Mucosa of descending colon (tissue), 3 donors: Measurements from ENCODE around the gene GOLGA6C. TPM values are rescaled to one million over a fixed set of nuclear protein-coding genes. Genes with fewer than 3 reads are reported as not detected.
"Not testable (repeated sequence)": the region's sequence is repeated elsewhere in the genome, so short reads cannot be mapped to it uniquely, and the experiment has no call there.

Experiments
- ATAC-seq: fragments of 200-7000 bp; cut with Tn5 transposase; one replicate; pipeline ENCODE4 v1.9.1; 2020; ENCODE audit warnings: mild to moderate bottlenecking, moderate library complexity
- DNase-seq, 3 donors: peaks; one replicate each; pipeline ENCODE4 v3.0.0-alpha.2; 2020
- H3K36me3 ChIP-seq: fragments of 200-600 bp; one replicate; pipeline ENCODE4 v1.8.0; 2021; ENCODE audit warnings: low read depth, mild to moderate bottlenecking
- H3K4me1 ChIP-seq: fragments of 200-600 bp; one replicate; pipeline ENCODE4 v1.8.0; 2021; ENCODE audit warnings: low read depth, mild to moderate bottlenecking
- H3K4me3 ChIP-seq: fragments of 200-600 bp; one replicate; pipeline ENCODE4 v1.8.0; 2021; ENCODE audit warnings: mild to moderate bottlenecking
- H3K9me3 ChIP-seq: fragments of 200-600 bp; one replicate; pipeline ENCODE4 v1.8.0; 2021; ENCODE audit warnings: mild to moderate bottlenecking
- intact Hi-C, 2 donors: fragments of 100-400 bp; cut with DNase I in 1 of 2; cut with micrococcal nuclease in 1 of 2; formaldehyde crosslinking; loops; one replicate each; pipeline versions ENCODE4 v1.11.0 to v1.11.1; 2022; cut with DNase I, micrococcal nuclease
- total RNA-seq, 3 donors: library from RNA; stranded (reverse); fragmentation: NEBNext Ultra II Directional in 2 of 3; extraction: Animal tissue kit (Norgen Biotek cat#: 25700) in 2 of 3; gene quantifications; one replicate each; pipeline versions ENCODE4 v1.2.1 to v1.2.4, GENCODE V29; 2021 to 2023
- TF ChIP-seq, protein P1 (sequence below): fragments of 200-600 bp; IDR thresholded peaks from one replicate; pipeline ENCODE4 v1.8.0; 2022; ENCODE audit warnings: antibody characterized with exemption, mild to moderate bottlenecking
- donor health status: DM: no; HTN: no; CAD: no; lungs with moderate emphysema.
- donor health status: DM: no; HTN: no; CAD: no.
- donor health status: DM: no; HTN: yes; CAD: no.

Gene GOLGA6C
- total RNA-seq, 3 donors from 2014 or later, result not detected

- H3K9me3 ChIP-seq, result no peaks in the 10 kb centered on the region
- TF ChIP-seq, protein P1, sequence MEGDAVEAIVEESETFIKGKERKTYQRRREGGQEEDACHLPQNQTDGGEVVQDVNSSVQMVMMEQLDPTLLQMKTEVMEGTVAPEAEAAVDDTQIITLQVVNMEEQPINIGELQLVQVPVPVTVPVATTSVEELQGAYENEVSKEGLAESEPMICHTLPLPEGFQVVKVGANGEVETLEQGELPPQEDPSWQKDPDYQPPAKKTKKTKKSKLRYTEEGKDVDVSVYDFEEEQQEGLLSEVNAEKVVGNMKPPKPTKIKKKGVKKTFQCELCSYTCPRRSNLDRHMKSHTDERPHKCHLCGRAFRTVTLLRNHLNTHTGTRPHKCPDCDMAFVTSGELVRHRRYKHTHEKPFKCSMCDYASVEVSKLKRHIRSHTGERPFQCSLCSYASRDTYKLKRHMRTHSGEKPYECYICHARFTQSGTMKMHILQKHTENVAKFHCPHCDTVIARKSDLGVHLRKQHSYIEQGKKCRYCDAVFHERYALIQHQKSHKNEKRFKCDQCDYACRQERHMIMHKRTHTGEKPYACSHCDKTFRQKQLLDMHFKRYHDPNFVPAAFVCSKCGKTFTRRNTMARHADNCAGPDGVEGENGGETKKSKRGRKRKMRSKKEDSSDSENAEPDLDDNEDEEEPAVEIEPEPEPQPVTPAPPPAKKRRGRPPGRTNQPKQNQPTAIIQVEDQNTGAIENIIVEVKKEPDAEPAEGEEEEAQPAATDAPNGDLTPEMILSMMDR, result no peak
- intact Hi-C loops, result no loop called here
Measured at GRCh38 chr15:75309711-75310110, 51.6 kb downstream of the GOLGA6C start.

GRCh38 chr15:75312548-75312947 is 54.4 kb downstream of the GOLGA6C start:
- H3K36me3 ChIP-seq, ATAC-seq, intact Hi-C loops, H3K4me1 ChIP-seq, H3K9me3 ChIP-seq, H3K4me3 ChIP-seq, DNase-seq: not testable (repeated sequence)

More at GRCh38 chr15:75309711-75310110, 51.6 kb downstream of the GOLGA6C start:
- ATAC-seq (no peak), DNase-seq (no peak)
- Histone ChIP-seq H3K4me3 (no peak overlapping the region), H3K4me1 (no peaks in the 10 kb centered on the region), H3K36me3 (no peaks in the 10 kb centered on the region)

GRCh38 chr15:75313116-75313845 is 55.1 kb downstream of the GOLGA6C start:
- Histone ChIP-seq H3K9me3 (no peaks in the 10 kb centered on the region), H3K4me1 (no peaks in the 10 kb centered on the region), H3K4me3 (no peak overlapping the region), H3K36me3 (no peaks in the 10 kb centered on the region)
- ATAC-seq (no peak), DNase-seq (no peak)
- intact Hi-C loops, result no loop called here
- TF ChIP-seq, protein P1, result no peak

DNA sequence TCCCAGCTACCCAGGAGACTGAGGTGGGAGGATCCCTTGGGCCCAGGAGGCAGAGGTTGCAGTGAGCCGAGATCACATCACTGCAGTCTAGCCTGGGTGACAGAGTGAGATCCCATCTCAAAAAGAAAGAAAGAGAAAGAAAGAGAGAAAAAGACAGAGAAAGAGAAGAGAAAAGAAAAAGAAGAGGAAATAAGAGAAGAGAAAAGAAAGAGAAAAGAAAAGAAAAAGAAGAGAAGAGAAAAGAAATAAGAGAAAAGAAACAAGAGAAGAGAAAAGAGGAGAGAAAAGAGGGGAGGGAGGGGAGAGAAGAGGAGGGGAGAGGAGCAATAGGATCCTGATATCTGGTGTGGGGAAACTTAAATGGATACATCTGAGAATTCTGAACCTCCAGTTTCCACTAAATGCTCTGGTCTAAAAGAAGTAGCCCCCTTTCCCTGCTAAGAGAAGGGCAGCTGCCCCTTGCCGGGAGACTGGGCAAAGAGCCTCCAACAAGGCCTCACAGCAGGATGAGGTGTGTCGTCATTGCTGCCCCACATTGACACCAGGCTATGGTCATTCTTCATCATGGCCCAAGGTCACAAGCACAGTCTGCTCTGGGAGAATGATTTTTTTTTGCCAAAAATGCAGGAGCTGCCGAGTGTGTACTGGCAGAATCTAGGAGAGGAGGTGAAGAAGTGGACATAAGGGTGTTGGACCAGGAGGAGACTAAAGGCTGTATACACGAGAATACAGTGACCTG is 56.6 kb downstream of the GOLGA6C start:
- Histone ChIP-seq H3K9me3 (no peaks in the 10 kb centered on the region), H3K36me3 (no peaks in the 10 kb centered on the region), H3K4me1 (no peaks in the 10 kb centered on the region), H3K4me3 (no peak overlapping the region)
- TF ChIP-seq, protein P1, result no peak
- intact Hi-C loops, result no loop called here
- DNase-seq (no peak), ATAC-seq (no peak)

DNA sequence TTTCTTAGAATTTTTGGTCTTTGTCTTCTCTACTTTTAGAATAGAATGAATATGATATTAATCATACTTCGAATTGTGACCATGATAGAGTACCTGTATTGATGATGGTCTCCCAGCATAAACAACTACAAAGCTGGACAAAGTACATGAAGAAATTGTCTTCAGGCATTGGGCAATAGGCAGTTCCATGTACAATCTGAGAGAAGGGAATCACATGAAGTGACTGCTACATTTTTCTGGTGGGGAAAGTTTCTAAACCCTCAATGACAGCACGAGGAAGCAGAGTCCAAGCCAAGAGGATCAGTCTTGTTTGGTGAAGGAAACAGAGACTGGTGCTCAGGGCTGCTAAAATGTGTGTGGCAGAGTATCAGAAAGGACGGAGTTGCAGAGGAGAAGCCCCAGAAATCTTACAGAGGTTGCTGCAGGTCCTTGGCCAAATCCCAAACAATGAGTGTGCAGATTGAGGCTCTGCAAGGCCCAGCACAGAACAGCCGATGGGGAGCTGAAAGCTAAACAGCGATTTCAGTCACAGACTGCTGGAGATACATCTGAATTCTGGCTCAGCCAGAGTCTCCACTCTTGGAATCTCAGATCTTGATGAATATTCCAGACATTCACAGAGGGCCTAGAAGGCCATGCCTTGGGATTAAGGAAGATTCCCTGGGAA is 61.2 kb downstream of the GOLGA6C start:
- DNase-seq, ATAC-seq, H3K9me3 ChIP-seq, H3K4me3 ChIP-seq, H3K4me1 ChIP-seq, intact Hi-C loops, H3K36me3 ChIP-seq: not testable (repeated sequence)

Other genes starting within 250 kb of the GOLGA6C start
- gene PPCDC, start 234.7 kb upstream of the GOLGA6C start, total RNA-seq, result 10 to 100 TPM; 12.4 to 18.9 (median 18.2) TPM
- 10 to 100 TPM; 22.2 to 32.5 (median 24.2) TPM for gene C15orf39, start 56.5 kb upstream of the GOLGA6C start, total RNA-seq
- gene GOLGA6D, start 24.5 kb downstream of the GOLGA6C start, total RNA-seq, result not detected
- gene COMMD4, start 77.7 kb downstream of the GOLGA6C start, total RNA-seq, result 10 to 100 TPM; 57.2 to 84.9 (median 72.3) TPM
- gene NEIL1, start 88.7 kb downstream of the GOLGA6C start, total RNA-seq, result 10 to 100 TPM; 38.0 to 67.9 (median 41.4) TPM
- gene MAN2C1, start 110.3 kb downstream of the GOLGA6C start, total RNA-seq, result 100 to 1,000 TPM; 192 to 239 (median 217) TPM
- gene SIN3A, start 193.4 kb downstream of the GOLGA6C start, total RNA-seq, result 10 to 100 TPM; 52.6 to 75.3 (median 60.6) TPM